PFSK-1 (cell line): ENCODE results near the gene FAM170B.

Experiments
- FOXP2 ChIP-seq: optimal IDR thresholded peaks from 2 replicates; pipeline ENCODE3; 2011; ENCODE audit warnings: borderline replicate concordance, control low read depth, inconsistent platforms; ENCODE audit not compliant: insufficient read depth; ENCODE audit errors: extremely low read length, extremely low read depth
- POLR2AphosphoS5 ChIP-seq: IDR thresholded peaks from 2 replicates; pipeline ENCODE4 v1.6.1; 2012; ENCODE audit warnings: low read depth, mild to moderate bottlenecking, control low read depth, low read length, moderate library complexity
- REST ChIP-seq, 2 experiments: IDR thresholded peaks; 2 replicates each; pipeline versions ENCODE4 v1.6.1 to v1.8.0; 2011 to 2012; ENCODE audit warnings: low read depth in 2 of 2, low read length in 2 of 2, control low read depth in 1 of 2, inconsistent platforms in 1 of 2, mild to moderate bottlenecking in 1 of 2, moderate library complexity in 1 of 2; ENCODE audit not compliant: insufficient read depth in 1 of 2
- SIN3A ChIP-seq: IDR thresholded peaks from 2 replicates; pipeline ENCODE4 v1.6.1; 2012; ENCODE audit warnings: mild to moderate bottlenecking, low read length, moderate library complexity, borderline replicate concordance; ENCODE audit not compliant: insufficient read depth
- TAF1 ChIP-seq: IDR thresholded peaks from 2 replicates; pipeline ENCODE4 v1.6.1; 2012; ENCODE audit warnings: low read length, control low read depth, borderline replicate concordance; ENCODE audit not compliant: insufficient read depth

The FAM170B gene

GRCh38 chr10:49139846-49140195, 6.0 kb upstream of the FAM170B start:
- TF ChIP-seq REST (IDR thresholded peaks at IDR 0.05; ENCODE audit: insufficient read depth in 1 of 2, low read depth in 2 of 2, low read length in 2 of 2) = no peak
- no peak for TF ChIP-seq SIN3A
- no peak for TF ChIP-seq TAF1
- TF ChIP-seq POLR2AphosphoS5 = no peak
- TF ChIP-seq FOXP2 = no peak

GRCh38 chr10:49139028-49139845, 5.4 kb upstream of the FAM170B start:
- TF ChIP-seq SIN3A (no peak), FOXP2 (no peak), POLR2AphosphoS5 (no peak), TAF1 (no peak), REST (IDR thresholded peaks at IDR 0.05; ENCODE audit: insufficient read depth in 1 of 2, low read depth in 2 of 2, low read length in 2 of 2) (no peak)

GRCh38 chr10:49138361-49138891, 4.6 kb upstream of the FAM170B start:
- TF ChIP-seq SIN3A (no peak), POLR2AphosphoS5 (no peak), REST (IDR thresholded peaks at IDR 0.05; ENCODE audit: insufficient read depth in 1 of 2, low read depth in 2 of 2, low read length in 2 of 2) (no peak), TAF1 (no peak), FOXP2 (no peak)

- TF ChIP-seq FOXP2 (no peak), POLR2AphosphoS5 (no peak), TAF1 (no peak), SIN3A (no peak), REST (IDR thresholded peaks at IDR 0.05; ENCODE audit: insufficient read depth in 1 of 2, low read depth in 2 of 2, low read length in 2 of 2) (no peak)
Observed at GRCh38 chr10:49136525-49136924, 2.7 kb upstream of the FAM170B start.
